ENCODE results near the gene SH3TC2.

The SH3TC2 gene

GRCh38 chr5:148967783-148968182 lies 95.1 kb downstream of the SH3TC2 start:
- DNase-seq = no peak

- no peak for DNase-seq
Observed at GRCh38 chr5:148966938-148967337, 95.9 kb downstream of the SH3TC2 start.

- DNase-seq = no peak
Observed at GRCh38 chr5:148966348-148966747, 96.5 kb downstream of the SH3TC2 start.

- no peak for DNase-seq
Observed at GRCh38 chr5:148965511-148966265, 97.2 kb downstream of the SH3TC2 start.

GRCh38 chr5:148963664-148964063 lies 99.2 kb downstream of the SH3TC2 start:
- DNase-seq = no peak

GRCh38 chr5:148962761-148963324 lies 100.0 kb downstream of the SH3TC2 start:
- no peak for DNase-seq

GRCh38 chr5:148962200-148962550 lies 100.7 kb downstream of the SH3TC2 start:
- DNase-seq = no peak

- DNase-seq = no peak
Observed at GRCh38 chr5:148961261-148962199, 101.3 kb downstream of the SH3TC2 start.

GRCh38 chr5:148960070-148960769 lies 102.6 kb downstream of the SH3TC2 start:
- no peak for DNase-seq

- peak in 1 of 2 experiments; percentile 70 for DNase-seq
Observed at GRCh38 chr5:148957591-148958202, 105.2 kb downstream of the SH3TC2 start.

GRCh38 chr5:148956477-148957385 lies 106.1 kb downstream of the SH3TC2 start:
- peak; percentile 37 to 65 for DNase-seq
